SK-N-SH (cell line): ENCODE measurements around the gene CRABP1. TPM values are rescaled to one million over a fixed set of nuclear protein-coding genes. Genes with fewer than 3 reads are reported as not detected.

Source experiments
- CTCF ChIA-PET: fragments of 300-600, 350-600 bp; formaldehyde crosslinking; extraction: SDS; loops from one replicate; lab custom pipeline; 2021; lab: Yijun Ruan, JAX
- POLR2A ChIA-PET: fragments of 350-600 bp; sonication (Branson Sonifier 250); formaldehyde crosslinking; extraction: SDS; loops from one replicate; lab custom pipeline; 2020; ENCODE audit warnings: antibody characterized with exemption, inconsistent platforms; lab: Yijun Ruan, JAX
- DNase-seq: peaks from one replicate; pipeline ENCODE4 v3.0.0; 2012
- H2AFZ ChIP-seq: fragments of 200-600 bp; sonication (generic); 2 replicates; pipeline ENCODE4 v1.8.1; 2016; ENCODE audit warnings: antibody characterized with exemption, mild to moderate bottlenecking, low read depth
- H3F3A ChIP-seq: fragments of 200-600 bp; sonication (generic); replicated peaks from 2 replicates; pipeline ENCODE3; 2016; ENCODE audit warnings: antibody characterized with exemption, mild to moderate bottlenecking; ENCODE audit not compliant: insufficient read depth
- H3K27ac ChIP-seq, 2 experiments: fragments of 200-500 bp in 1 of 2; fragments of 200-600 bp in 1 of 2; sonication (Bioruptor generic) in 1 of 2; sonication (generic), shearing (Covaris generic) in 1 of 2; 2 replicates each; pipeline versions ENCODE4 v1.5.1 to v1.6.1; 2014 to 2016; ENCODE audit warnings: low read depth in 2 of 2, inconsistent platforms in 1 of 2, low read length in 1 of 2, mild to moderate bottlenecking in 1 of 2, mixed read lengths in 1 of 2
- H3K27me3 ChIP-seq: fragments of 200-600 bp; sonication (generic), shearing (Covaris generic); 2 replicates; pipeline ENCODE4 v1.6.1; 2016; ENCODE audit warnings: mixed run types; ENCODE audit not compliant: insufficient read depth
- H3K36me3 ChIP-seq, 2 experiments: fragments of 200-500 bp in 1 of 2; fragments of 200-600 bp in 1 of 2; sonication (Bioruptor generic) in 1 of 2; sonication (generic) in 1 of 2; replicated peaks in 1 of 2; 2 replicates each; pipeline versions ENCODE3 to v1.5.1; 2014 to 2016; ENCODE audit warnings: low read length in 1 of 2, mild to moderate bottlenecking in 1 of 2; ENCODE audit not compliant: insufficient read depth in 2 of 2, control insufficient read depth in 1 of 2
- H3K4me1 ChIP-seq, 2 experiments: fragments of 200-500 bp in 1 of 2; fragments of 200-600 bp in 1 of 2; sonication (Bioruptor generic) in 1 of 2; sonication (generic), shearing (Covaris generic) in 1 of 2; 2 replicates each; pipeline versions ENCODE4 v1.5.1 to v1.6.1; 2014 to 2016; ENCODE audit warnings: low read depth in 1 of 2, low read length in 1 of 2, mixed run types in 1 of 2; ENCODE audit not compliant: insufficient read depth in 2 of 2, control insufficient read depth in 1 of 2
- H3K4me2 ChIP-seq: fragments of 200-600 bp; sonication (generic), shearing (Covaris generic); 2 replicates; pipeline ENCODE4 v1.6.1; 2017; ENCODE audit warnings: mixed run types
- H3K4me3 ChIP-seq, 2 experiments: fragments of 200-500 bp in 1 of 2; fragments of 200-600 bp in 1 of 2; sonication (Bioruptor generic) in 1 of 2; sonication (generic), shearing (Covaris generic) in 1 of 2; 2 replicates each; pipeline versions ENCODE4 v1.5.1 to v1.8.1; 2014 to 2016; ENCODE audit warnings: low read depth in 2 of 2, inconsistent platforms in 1 of 2, low read length in 1 of 2, mild to moderate bottlenecking in 1 of 2, mixed read lengths in 1 of 2, moderate library complexity in 1 of 2
- H3K79me2 ChIP-seq: fragments of 200-600 bp; sonication (generic); 2 replicates; pipeline ENCODE4 v1.8.1; 2017; ENCODE audit warnings: mild to moderate bottlenecking; ENCODE audit not compliant: insufficient read depth
- H3K9ac ChIP-seq: fragments of 200-600 bp; sonication (generic); 2 replicates; pipeline ENCODE4 v1.6.1; 2017; ENCODE audit warnings: mixed run types
- H3K9me2 ChIP-seq: fragments of 200-600 bp; sonication (generic); 2 replicates; pipeline ENCODE4 v1.6.1; 2017; ENCODE audit warnings: mixed run types
- H3K9me3 ChIP-seq: fragments of 200-600 bp; sonication (generic); 2 replicates; pipeline ENCODE4 v1.6.1; 2017; ENCODE audit warnings: mixed run types, mild to moderate bottlenecking, moderate library complexity
- H4K20me1 ChIP-seq: fragments of 200-600 bp; sonication (generic); 2 replicates; pipeline ENCODE4 v1.6.1; 2017; ENCODE audit warnings: mild to moderate bottlenecking, mixed run types; ENCODE audit not compliant: insufficient read depth
- MEF2A ChIP-seq: IDR thresholded peaks from 2 replicates; pipeline ENCODE4 v1.4.0; 2012; ENCODE audit warnings: low read depth, borderline replicate concordance
- MXI1 ChIP-seq: IDR thresholded peaks from 2 replicates; pipeline ENCODE4 v1.6.1; 2012; ENCODE audit warnings: mild to moderate bottlenecking, low read depth, low read length, improper control_type of control experiment
- RCOR1 ChIP-seq: fragments of 150-350 bp; IDR thresholded peaks from 2 replicates; pipeline ENCODE4 v1.6.1; 2017; ENCODE audit warnings: antibody characterized with exemption, low read length
- SIN3A ChIP-seq: IDR thresholded peaks from 2 replicates; pipeline ENCODE4 v1.6.1; 2012; ENCODE audit warnings: low read depth, mild to moderate bottlenecking, low read length, moderate library complexity, borderline replicate concordance
- SMC3 ChIP-seq: IDR thresholded peaks from 2 replicates; pipeline ENCODE4 v1.6.1; 2012; ENCODE audit warnings: low read depth, low read length, improper control_type of control experiment
- YY1 ChIP-seq: IDR thresholded peaks from 2 replicates; pipeline ENCODE4 v1.4.0; 2012; ENCODE audit warnings: low read depth, mild to moderate bottlenecking
- WGBS: methylation state at CpG from one replicate; pipeline ENCODE4 v1.1.6; 2017; ENCODE audit warnings: low lambda C conversion rate; 5-methylcytosine and 5-hydroxymethylcytosine counted together
- polyA plus RNA-seq, 3 experiments: library from polyadenylated mRNA; depleted of rRNA; stranded (reverse); fragments of >200 nt; gene quantifications; 2 replicates each; pipeline ENCODE4 v1.2.3, GENCODE V29; 2012
- TF ChIP-seq, protein P1 (sequence below): fragments of 150-350 bp; IDR thresholded peaks from 2 replicates; pipeline ENCODE4 v1.6.1; 2017; ENCODE audit warnings: antibody characterized with exemption, low read length, low read depth, borderline replicate concordance

CRABP1 gene
- polyA plus RNA-seq, 1 of the 3 experiments (the other 2 are of a cell fraction): 1.0 TPM

DNA sequence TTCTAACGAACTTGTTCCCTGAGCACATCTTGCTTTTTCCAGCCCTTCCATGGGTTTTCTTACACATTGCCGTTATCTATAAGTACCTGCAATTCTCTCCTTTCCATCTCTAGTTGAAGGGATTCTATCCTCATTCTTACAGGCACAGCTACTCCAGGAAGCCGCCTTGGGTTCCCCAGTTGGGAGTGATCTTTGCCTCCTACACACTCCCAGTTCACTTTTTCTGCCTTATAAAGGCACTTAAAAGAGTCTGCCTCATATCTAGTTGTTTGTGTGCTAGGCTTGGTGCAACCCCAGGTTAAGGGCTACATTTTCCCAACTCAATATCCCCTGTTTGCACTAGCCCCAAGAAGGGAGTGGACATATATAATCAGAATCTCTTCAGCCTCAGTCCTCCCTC lies 53.9 kb downstream of the CRABP1 start:
- 64% methylated on average over 3 of the region's 3 CpGs for WGBS
- no peak overlapping the region for H3K4me2 ChIP-seq
- DNase-seq: no peak
- H2AFZ ChIP-seq: no peak overlapping the region
- no peak overlapping the region for H3K27ac ChIP-seq
- no peaks in the 10 kb centered on the region for H3K27me3 ChIP-seq
- no peaks in the 10 kb centered on the region for H3K9me2 ChIP-seq
- no peak overlapping the region for H3K9ac ChIP-seq
- no peaks in the 10 kb centered on the region for H3K36me3 ChIP-seq
- H3K9me3 ChIP-seq: no peaks in the 10 kb centered on the region
- ChIA-PET CTCF (interaction anchor here (1.3 to 33.6 kb wide), 2 partner anchors 28 to 81 kb away, joined by 3 to 772 read pairs; partner anchors contain the start of gene SKIC8), POLR2A (no interaction called here)
- no peak for TF ChIP-seq SIN3A
- no peak for TF ChIP-seq MXI1
- no peak for TF ChIP-seq SMC3
- TF ChIP-seq RCOR1: no peak
- TF ChIP-seq, protein P1, sequence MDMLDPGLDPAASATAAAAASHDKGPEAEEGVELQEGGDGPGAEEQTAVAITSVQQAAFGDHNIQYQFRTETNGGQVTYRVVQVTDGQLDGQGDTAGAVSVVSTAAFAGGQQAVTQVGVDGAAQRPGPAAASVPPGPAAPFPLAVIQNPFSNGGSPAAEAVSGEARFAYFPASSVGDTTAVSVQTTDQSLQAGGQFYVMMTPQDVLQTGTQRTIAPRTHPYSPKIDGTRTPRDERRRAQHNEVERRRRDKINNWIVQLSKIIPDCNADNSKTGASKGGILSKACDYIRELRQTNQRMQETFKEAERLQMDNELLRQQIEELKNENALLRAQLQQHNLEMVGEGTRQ: no peak
- TF ChIP-seq YY1: no peak
- H3K79me2 ChIP-seq: no peaks in the 10 kb centered on the region
- no peaks in the 10 kb centered on the region for H3F3A ChIP-seq
- no peak overlapping the region for H3K4me3 ChIP-seq
- H4K20me1 ChIP-seq: no peaks in the 10 kb centered on the region
- H3K4me1 ChIP-seq: peaks cover 0 to 14% of the 10 kb centered on the region in 2 experiments; a peak in 1 of 4 replicates

DNA sequence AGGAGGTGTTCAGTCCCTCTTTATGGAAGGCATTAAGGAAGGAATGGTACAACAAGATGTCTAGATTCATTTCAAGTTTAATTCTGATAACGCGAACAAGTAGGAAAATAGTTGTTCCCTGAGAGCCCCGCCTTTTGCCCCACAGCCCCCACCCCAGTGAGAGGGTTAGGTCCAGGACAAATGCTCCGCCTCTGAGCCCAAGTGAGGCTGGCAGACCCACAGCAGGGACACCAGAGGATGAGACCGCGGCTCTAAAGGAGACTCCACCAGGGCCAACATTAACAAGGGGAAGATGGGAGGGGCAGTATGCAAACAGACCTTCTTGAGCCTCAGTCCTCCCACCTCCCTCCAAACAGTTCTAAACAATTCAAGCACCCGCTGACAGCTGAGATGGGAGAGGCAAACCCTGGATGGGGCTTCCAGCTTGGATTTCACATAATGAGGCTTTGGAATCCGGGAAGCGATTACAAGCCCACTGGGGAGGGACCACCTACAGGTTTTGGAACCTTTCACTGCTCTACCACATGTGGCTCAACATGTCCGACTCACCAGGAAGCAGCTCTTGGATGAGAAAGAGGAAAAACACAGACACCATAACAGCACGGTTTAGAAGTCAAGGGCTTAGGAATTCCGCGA lies 54.9 kb downstream of the CRABP1 start:
- Histone ChIP-seq H3K27me3 (no peaks in the 10 kb centered on the region), H3K4me3 (no peak overlapping the region), H3K79me2 (no peaks in the 10 kb centered on the region), H3K9ac (no peak overlapping the region), H3K4me1 (peaks cover 0 to 14% of the 10 kb centered on the region in 2 experiments; a peak in 1 of 4 replicates), H3F3A (no peaks in the 10 kb centered on the region), H4K20me1 (no peaks in the 10 kb centered on the region), H3K36me3 (no peaks in the 10 kb centered on the region), H3K4me2 (no peak overlapping the region), H3K9me3 (no peaks in the 10 kb centered on the region), H3K27ac (no peak overlapping the region), H2AFZ (no peak overlapping the region), H3K9me2 (no peaks in the 10 kb centered on the region)
- CTCF ChIA-PET: interaction anchor here (1.7 to 33.6 kb wide), 2 partner anchors 8 to 82 kb away, joined by 6 to 772 read pairs; partner anchors contain the start of gene SKIC8
- POLR2A ChIA-PET: no interaction called here
- TF ChIP-seq MEF2A (no peak), YY1 (no peak)
- TF ChIP-seq, protein P1: no peak
- DNase-seq: no peak
- 88% methylated on average over 13 of the region's 13 CpGs for WGBS
